GM10847 (cell line): ENCODE data around the gene FZD1.

Source experiments
- POLR2A ChIP-seq: IDR thresholded peaks from 2 replicates; pipeline ENCODE4 v1.6.1; 2011; ENCODE audit not compliant: insufficient read length; ENCODE audit errors: extremely low read depth

FZD1 gene

DNA sequence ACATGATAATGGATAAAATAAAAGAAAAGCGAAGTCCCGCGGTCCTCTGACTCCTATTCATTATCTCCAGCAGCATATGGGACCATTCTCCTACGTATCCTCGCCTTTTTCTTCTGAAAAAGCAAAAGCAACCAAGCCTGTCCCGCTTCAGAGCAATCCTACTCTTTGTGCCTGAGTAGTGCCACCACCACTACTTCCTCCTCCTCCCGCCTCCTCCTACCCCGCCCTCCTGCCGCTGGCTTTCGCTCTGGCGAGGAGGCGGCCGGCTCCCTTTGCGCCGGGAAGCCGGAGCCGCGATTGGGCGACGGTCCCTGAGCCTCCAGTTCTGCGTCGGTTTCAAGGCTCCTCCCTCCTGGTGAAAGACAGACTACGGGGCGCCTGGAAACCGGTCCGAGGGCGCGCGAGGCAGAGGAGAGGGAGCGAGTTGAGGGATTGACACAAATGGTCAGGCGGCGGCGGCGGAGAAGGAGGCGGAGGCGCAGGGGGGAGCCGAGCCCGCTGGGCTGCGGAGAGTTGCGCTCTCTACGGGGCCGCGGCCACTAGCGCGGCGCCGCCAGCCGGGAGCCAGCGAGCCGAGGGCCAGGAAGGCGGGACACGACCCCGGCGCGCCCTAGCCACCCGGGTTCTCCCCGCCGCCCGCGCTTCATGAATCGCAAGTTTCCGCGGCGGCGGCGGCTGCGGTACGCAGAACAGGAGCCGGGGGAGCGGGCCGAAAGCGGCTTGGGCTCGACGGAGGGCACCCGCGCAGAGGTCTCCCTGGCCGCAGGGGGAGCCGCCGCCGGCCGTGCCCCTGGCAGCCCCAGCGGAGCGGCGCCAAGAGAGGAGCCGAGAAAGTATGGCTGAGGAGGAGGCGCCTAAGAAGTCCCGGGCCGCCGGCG, at the start of gene FZD1:
TSS of gene FZD1 (plus strand) at position 388 of the 878 bp plus-strand sequence. CDS start at position 836, 448 bp downstream.
- TF ChIP-seq POLR2A: no peak

DNA sequence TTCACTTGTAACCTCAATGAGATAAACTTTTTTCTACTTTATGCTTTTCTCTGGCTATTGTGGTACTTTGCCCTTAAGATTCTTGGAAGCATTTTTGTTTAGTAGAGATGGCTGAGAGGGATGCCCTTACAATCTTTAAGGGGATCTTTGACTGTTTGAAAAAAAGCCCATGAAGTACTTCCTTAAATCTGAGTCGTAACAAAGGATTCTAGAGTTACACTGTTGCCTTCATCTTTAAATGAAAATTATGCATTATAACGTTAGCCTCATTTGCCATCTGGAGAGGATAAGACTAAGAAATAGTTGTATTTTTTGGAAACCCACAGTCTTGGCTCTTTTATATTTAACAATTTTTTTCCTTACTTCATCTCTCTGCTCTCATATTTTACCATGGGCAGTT, 37.8 kb upstream of the FZD1 start:
- TF ChIP-seq POLR2A: no peak

DNA sequence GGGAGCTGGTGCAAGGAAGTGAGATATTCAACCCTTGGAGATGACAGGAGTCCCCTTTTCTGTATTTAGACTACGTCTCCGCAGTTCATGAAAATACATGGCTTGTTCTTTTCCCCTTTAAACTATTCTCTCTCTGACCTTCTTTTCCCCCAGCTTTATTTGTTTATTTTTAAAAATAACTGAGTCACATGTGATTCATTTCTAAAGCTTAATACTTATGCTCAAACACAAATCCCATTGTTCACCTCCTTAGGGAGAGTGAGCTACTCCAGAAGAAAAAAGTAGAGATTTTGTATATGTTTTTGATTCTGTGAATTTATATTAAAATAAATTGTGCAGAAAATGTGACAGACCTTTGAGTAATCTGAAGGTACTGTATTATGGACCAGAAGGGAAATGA, 35.9 kb upstream of the FZD1 start:
- no peak for TF ChIP-seq POLR2A

DNA sequence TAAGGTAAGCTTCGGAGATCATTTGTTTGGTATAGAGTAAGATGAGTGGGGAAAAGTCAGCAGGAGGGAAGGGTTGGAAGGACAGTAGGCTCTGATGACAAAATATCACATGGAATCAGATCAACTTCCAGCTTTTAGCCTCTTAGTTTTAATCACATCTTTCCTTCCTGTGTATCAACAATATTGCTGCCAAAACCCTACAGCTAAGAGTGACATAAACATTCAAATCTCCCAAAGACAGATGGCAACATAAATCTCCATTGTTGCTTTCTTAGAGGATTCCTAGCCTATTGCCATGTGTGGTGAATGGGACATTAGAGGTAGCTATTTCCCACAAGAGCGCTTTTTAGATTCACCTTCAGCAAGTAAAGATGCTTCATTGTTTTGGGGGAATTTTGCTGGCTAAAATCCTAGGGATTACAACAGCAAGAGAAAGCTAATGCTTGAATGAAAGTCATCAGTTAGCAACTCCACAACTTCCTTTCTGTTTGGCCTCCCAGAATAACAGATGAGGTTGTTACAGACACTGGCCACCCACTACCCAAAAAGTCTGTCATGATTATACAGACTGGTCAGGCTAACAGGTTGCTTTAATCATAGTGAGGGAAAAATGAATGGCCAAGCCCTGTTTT, 35.2 kb upstream of the FZD1 start:
- no peak for TF ChIP-seq POLR2A

DNA sequence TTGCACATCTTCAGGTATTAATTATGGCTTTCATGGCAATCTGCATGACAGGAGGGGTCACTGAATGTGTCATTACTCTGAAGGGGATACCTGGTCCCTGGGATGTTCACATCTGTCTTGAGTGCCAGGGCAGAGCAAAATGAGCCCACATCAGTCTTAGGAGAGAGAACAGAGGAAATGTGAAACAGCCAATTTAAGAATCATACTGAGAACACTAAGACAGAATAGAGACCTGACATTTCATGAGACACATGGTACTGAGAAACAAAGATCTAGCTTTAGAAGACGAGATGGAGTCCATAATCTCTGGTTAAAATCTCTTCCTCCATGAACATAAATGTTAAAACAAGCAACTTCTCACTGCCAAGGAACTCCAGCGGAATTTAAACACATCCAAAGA, 34.1 kb upstream of the FZD1 start:
- no peak for TF ChIP-seq POLR2A

DNA sequence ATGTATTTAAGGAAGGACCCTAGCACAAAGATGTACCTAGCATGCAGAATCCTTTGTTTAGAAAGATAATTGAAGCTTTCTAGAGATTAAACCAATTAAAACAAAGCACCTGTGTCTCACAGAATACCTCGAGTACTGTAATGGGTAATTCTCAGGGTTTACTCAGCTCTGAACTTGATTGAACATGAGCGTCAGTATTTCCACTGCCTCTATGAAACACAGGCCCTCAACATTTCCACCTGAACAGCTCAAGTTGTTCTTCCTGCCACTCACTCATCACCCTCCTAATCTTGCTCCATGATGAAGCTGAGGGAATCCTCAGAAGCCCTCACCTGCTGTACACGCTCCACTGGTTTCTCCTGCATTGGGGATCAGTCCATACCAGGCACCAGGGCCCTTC, 33.7 kb upstream of the FZD1 start:
- no peak for TF ChIP-seq POLR2A

DNA sequence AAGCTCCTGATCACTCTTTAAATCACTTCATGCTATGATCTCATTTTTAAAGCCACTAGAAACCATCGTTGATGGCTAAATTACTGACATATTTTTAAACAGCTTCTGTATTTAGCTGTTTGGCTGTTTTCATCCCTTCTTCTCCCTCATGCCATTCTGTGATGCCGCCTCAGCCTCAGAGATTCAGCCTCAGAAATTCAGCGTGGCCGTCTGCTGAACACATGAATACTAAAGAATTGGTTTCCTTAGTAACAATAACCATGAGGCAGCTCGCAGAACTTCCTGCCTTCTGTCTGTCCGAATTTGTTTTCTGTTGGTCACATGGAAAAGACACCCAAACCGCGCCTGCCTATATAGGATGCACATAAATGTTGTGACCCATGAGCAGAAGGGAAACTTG, 31.0 kb upstream of the FZD1 start:
- no peak for TF ChIP-seq POLR2A

DNA sequence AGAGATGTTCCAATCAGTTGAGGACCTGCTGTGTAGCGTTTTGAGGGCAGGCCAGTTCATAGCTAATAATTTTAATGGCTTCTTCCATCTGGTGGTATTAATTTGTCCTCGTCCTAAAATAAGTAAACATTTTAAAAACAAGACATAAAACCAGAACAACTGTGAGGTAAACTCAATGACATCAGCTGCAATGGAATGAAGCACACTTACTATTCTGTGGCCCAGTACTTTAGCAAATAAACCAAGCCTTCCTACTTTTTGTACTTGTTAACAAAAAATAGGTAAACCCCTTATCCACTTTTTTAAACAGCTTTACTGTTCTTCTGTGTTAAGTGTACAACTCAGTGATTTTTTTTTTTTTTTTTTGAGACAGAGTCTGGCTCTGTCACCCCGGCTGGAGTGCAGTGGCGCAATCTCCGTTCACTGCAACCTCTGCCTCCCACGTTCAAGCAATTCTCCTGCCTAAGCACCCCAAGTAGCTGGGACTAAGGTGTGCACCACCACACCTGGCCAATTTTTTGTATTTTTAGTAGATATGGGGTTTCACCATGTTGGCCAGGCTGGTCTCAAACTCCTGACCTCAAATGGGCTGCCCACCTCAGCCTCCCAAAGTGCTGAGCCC, 28.9 kb upstream of the FZD1 start:
- TF ChIP-seq POLR2A: no peak

DNA sequence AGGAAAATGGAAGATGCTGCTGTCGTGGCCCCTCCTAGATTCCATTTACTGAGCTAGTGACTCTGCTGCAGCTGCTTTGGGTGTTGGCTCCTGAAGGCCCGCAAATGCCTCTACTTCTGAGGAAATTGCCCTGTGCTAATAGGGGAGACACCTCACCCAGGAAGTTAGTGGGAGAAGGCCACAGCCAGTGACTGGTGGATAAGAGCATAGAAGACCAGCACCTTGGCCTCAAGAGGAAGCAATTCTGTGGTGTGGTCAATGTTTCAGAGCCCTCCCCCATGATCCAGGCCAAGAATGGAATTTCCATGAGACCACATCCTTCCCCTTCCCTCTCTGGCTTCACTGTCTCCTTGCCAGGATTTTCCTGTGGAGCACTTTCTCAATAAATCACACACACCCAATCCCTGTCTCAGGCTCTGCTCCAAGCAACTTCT, 25.0 kb upstream of the FZD1 start:
- no peak for TF ChIP-seq POLR2A

DNA sequence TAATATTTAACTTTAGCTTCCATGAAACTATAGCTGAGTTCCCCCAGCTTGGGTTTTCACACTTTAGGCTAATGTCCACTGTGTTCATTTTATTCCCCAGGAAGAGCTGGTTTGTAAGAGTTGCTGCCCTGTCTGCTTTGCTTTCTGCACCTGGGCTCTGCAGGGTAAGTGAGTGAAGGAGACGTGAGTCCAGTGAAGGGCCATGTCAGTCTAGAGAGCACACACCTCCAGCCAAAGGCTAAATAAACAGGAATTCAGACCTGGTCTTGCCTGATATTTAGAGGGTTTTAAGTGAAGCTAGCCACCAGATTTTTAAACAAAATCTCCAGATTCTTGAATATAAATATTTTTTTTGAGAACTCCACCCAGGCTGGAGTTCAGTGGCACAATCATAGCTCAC, 24.5 kb upstream of the FZD1 start:
- no peak for TF ChIP-seq POLR2A

DNA sequence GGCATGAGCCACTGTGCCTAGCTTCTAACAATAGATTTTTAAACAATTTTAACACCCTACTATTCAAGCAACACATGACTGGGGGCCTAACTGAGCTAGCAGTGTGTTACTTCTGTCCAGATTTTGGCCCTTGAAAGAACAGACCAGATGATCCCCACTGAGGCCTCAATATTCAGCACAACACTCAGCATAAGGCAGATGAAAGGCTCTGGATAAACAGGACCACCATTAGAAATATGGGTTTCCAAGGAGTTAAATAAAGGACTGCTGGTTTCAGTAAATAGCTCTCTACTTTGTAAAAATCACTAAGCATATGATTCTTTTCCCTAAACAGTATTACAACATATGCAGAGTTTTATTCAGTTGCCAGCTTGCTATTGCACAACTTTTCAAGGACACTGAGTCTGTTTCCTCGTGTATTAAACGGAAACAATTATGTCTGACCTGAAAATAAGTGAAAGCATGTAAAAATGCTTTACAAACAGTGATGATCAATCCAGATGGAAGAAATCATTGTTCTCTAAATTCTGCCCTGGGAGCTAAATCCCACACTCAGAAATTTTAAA, 23.8 kb upstream of the FZD1 start:
- no peak for TF ChIP-seq POLR2A

DNA sequence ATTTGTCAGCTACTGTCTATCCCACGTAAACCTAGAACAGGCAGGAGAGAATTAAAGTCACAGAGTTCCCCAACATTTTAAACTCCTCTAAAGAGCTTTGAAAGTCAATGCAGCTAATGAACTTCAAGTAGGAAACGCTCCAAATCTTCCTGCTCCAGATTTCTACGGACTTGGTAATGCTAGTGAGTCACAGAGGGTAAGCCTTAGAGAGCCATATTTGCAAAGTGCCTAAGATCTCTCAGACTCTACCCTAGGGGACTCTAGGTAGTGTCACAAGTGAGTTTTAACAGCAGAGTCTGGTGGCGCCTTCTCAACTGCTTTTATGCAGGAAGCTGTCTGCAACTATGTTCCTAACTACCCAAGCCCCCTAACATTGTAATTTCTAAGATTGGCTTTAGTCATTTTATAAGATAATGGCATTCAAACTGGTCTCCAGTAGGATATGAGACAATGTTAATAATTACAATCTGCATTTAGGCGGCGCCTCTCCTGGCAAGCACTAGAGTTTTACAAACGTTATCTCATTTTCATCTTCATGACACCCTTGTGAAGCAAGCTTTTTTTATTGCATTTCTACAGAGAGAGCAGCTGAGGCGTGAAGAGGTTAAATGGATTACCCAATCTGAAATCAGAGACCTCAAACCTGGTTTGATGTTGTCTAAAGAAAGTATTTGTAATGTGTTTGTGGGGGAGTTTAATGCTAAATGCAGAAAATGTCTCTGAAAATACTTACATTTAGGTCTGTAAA, 22.0 kb upstream of the FZD1 start:
- no peak for TF ChIP-seq POLR2A

DNA sequence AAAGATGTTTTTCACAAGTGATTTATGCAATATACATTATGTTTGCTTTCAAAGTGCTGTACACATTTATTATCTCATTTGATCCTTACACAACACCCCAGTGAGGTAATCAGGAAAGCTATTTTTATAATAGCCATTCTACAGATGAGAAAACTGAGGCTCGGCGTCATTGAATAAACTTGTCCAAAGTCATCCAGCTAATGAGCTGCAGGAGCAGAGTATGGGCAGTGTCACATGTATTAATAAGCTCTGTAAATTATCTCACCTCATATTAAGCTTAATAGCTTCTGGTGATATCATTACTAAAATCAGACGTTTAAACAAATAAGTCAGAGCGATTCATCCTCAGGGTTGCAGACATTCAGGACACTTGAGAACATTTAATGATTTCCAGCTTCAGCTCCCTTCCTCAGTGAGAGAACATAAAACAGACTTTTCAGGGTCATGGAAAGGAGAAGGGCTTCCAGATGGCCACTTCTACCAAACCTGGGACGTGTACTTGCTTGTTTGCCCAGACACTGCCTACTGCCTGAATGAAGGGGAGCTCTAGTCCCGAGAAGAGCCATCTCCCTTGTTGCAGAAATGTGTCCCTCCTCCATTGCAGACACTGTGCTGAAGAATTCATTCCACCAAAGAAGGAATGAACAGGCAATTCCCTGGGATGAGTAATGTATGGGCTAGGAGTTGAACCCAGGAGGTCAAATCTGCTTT, 20.5 kb upstream of the FZD1 start:
- TF ChIP-seq POLR2A: no peak

DNA sequence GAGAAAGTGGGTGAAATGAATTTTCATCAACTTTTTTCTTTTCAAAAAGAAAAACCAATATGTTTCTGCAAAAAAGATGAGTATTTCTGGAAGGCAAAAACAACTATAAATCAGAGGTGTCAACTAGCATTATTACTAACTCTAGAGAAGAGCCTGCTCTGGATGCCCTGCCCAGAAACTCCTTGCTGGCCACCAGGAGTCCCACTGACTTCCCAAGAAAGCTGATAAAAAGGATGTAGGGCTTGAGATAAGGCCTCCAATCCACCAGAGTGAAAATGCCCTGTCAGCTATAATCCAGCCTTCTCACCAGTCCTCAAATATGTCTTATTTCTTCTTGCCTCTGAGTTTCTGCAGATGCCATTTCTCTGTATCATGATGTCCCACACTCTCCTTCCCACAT, 16.7 kb upstream of the FZD1 start:
- no peak for TF ChIP-seq POLR2A
